Neural progenitor cell (in vitro differentiated cells): Measurements from ENCODE around the gene ATP11C.
"Not testable (repeated sequence)": the region's sequence is repeated elsewhere in the genome, so short reads cannot be mapped to it uniquely, and the experiment has no call there.

Experiments
- EZH2 ChIP-seq: fragments of 200-600 bp; sonication (generic); IDR thresholded peaks from 2 replicates; pipeline ENCODE4 v1.6.1; 2017; ENCODE audit warnings: antibody characterized with exemption, mild to moderate bottlenecking, moderate library complexity
- EZH2phosphoT487 ChIP-seq: fragments of 200-600 bp; sonication (generic); IDR thresholded peaks from 2 replicates; pipeline ENCODE4 v1.6.1; 2017; ENCODE audit warnings: antibody characterized with exemption
- TF ChIP-seq, protein P1 (sequence below): fragments of 200-600 bp; sonication (generic); IDR thresholded peaks from 2 replicates; pipeline ENCODE4 v1.5.1; 2017; ENCODE audit warnings: antibody characterized with exemption, mild to moderate bottlenecking

- TF ChIP-seq EZH2phosphoT487, EZH2: not testable (repeated sequence)
- TF ChIP-seq, protein P1, sequence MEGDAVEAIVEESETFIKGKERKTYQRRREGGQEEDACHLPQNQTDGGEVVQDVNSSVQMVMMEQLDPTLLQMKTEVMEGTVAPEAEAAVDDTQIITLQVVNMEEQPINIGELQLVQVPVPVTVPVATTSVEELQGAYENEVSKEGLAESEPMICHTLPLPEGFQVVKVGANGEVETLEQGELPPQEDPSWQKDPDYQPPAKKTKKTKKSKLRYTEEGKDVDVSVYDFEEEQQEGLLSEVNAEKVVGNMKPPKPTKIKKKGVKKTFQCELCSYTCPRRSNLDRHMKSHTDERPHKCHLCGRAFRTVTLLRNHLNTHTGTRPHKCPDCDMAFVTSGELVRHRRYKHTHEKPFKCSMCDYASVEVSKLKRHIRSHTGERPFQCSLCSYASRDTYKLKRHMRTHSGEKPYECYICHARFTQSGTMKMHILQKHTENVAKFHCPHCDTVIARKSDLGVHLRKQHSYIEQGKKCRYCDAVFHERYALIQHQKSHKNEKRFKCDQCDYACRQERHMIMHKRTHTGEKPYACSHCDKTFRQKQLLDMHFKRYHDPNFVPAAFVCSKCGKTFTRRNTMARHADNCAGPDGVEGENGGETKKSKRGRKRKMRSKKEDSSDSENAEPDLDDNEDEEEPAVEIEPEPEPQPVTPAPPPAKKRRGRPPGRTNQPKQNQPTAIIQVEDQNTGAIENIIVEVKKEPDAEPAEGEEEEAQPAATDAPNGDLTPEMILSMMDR = not testable (repeated sequence)
Observed at GRCh38 chrX:139836335-139836734, 96.5 kb downstream of the ATP11C start.
